SK-N-DZ (cell line): ENCODE data around the gene MUC6.

Source experiments
- DNase-seq: peaks from one replicate; pipeline ENCODE4 v3.0.0-alpha.2; 2015; ENCODE audit warnings: low spot score

The MUC6 gene

DNA sequence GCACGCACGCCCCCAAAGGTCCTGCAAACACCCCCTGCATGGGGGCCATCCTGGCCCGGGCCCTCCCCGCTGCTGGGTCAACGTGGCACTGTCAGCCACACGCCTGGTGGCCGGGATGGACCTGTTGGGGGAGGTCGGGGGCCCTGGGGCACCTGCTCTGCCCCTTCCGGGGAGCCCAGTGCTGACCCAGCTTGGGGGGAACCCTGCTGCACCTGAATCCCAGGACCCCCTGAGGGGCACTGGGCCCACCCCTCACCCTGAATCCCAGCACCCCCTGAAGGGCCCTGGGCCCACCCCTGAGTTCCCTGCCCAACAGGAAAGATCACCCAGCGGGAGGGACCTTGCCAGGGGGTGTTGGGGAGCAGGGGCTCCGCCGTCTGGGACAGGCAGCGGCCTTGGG is 413 bp upstream of the MUC6 start:
- no peak for DNase-seq

DNA sequence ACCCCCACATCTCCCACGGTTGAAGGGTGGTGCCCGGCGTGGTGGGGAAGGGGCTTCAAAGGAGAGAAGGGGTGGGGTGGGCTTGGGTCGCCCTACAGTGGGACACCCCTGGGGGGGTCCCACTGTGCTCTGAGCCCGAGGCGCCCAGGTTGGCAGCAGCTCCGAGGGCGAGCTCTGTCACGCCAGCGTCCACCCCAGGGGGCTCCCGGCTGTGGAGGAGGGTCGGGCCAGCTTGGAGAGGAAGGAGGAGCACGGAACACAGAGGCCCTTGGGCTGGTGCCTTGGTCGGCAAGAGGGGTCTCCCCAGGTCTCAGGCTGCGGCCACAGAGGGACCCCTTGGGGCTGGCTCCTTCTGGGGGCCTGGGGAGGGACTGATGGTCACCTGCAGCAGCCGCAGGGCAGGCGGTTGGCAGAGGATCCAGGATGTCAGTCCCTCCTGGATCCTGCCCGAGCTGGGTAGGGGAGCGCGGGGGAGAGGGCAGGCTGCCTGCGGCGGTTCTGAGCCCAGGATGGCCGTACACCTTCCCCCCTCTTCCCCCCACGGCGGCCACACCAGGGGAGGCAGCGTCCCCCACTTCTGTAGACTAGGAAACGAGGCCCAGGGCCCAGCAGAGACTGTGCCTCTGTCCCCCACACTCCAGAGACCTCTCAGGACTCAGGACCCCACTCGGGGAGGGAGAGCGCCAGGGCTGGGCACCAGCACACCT is 788 bp downstream of the MUC6 start:
- DNase-seq = no peak

DNA sequence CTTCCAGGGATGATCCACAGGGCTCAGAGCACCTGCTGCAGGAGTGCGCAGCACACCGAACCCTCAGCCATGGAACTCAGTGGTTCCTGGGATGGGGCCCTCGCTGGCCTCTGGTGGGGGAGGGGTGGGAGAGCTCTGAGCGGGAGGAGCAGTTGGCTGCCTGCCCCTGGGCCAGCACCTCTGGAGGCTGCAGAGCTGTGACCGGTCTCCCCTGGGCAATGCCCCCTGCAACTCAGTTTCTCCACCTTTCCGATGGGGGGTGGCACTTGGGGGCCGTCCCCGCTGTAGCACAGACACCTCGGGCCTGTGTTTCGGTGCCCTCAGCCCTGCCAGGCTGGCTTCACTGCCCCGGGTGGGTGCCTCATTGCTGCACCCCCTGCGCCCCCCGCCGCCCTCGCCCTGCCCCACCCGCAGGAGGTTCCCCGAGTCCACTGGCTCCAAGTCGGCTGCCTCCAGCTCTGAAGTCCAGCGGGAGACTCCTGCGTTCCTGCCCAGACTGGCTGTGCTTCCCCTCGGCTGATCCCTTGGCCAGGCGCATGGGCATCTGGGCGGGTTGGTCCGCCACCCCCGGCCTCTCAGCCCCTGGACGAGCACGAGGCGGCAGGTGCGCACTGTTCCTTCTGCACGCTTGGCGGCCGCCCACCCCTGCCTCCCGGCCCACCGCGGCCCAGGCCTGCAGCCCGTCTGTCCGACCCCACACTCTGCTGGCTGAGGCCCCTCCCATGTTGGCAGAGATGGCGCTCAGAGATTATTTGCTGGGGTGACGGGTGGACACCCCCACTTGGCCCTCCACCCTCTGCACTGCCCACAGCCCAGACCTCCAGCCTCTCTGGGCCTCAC is 1.8 kb downstream of the MUC6 start:
- no peak for DNase-seq

DNA sequence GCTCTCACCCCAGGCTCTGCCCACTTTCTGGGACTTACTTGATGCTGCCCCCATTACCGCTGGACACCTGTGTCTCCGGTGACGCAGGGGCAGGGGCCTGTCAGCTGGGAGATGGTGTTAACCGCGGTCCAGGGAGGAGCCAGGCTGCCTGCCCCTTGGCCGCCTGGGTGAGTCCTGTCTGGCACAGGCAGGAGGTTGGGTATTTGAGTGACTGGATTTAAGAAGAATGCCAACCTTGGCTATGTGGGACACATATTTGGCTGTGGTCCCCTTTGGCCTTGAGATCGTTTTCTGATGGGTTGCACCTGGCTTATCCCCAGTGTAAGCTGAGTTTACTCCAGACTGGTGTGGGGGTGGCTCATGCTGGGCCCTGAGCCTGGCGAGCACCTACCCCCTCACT is 2.5 kb downstream of the MUC6 start:
- no peak for DNase-seq

DNA sequence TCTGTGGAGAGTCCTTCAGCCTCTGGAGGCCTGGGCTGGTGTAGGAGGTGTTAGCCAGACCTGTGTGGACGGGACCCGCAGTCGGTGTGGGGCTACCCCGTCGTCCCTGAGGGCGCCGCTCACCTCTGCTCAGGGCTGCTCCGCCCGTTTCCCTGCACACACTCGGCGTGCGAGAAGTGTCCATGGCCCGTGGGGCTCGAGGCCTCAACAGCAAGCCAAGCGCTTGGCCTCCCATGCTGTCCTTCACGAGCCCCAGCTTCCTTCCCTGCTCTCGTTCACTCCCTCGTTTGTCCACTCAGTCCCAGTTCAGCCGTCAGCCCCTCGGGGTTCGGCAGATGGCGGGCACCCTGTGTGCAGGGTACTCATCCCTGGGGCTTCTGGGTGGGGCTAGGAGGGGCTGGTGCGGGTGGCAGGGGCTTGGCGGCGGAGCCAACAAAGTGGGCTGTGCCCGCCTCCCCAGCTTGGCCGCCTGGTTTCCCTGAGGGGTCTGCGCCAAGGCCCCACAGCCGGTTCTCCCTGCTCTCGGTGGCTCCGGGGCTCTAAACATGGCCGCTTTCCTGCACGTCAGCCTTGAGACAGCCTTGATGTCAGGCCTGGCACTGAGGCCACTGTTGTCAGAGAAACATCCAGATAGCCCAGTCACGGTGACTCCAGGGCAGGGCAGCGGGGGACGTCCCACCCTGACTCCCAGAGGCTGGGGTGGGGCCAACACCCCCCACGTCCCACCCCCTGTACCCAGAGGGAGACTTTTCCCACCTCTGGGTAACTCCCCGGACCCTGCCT is 3.3 kb downstream of the MUC6 start:
- no peak for DNase-seq

DNA sequence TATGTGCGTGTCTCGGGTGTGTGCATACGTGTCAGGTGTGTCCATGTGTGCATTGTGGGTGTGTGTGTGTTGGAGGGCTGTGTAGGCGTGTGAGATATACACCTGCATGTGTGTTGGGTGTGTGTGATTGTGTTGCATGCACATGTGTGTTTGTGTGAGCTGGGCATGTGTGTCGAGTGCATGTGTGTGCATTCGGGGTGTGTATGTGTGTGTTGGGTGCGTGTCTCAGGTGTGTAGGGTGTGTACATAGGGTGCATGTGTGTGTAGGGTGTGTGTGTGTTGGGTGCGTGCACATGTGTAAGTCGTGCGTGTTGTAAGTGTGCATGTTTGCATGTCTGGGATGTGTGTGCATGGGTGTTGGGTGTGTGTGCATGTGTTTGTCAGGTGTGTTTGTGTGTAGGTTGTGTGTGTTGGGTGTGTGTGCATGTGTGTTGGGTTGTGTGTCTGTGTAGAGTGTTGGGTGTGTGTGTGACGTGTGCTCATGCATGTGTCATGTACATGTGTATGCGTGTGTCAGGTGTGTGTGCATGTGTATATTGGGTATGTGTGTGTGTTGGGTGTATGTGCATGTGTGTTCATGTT is 4.1 kb downstream of the MUC6 start:
- DNase-seq = no peak

DNA sequence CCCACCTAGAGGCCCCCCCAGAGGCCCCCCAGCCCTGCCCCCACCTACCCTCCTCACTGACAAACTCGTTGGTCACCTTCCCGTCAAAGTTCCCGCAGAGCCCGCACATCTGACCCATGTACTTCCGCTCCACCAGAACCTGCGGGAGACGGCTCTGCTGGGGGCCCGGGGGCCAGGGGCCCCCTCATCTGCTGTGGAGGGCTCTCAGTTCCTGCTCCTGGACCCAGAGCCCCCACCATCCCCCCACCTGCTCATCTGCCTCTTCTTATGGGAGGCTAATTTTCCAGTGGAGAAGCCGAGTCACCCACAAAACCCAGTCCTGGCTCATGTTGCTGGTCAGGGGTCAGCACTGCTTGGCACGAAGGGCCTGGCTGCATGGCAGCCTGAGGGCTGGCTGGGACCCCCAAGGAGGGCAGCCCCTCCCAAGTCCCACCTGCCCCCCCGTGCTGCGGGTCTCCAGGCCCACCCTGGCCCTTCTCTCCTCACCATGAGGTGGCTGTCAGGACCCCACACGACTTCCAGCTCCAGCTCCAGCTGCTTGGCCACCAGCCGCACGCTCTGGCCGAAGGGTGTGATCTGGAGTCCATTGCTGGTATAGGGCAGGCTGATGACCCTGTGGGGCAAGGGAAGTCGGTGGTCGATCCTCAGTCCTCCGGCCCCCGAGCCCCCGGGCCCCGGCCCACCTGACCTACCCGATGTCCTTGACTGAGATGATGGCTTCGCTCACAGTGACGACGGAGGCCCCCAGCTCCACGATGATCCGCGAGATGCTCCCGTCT is 5.2 kb downstream of the MUC6 start:
- no peak for DNase-seq

DNA sequence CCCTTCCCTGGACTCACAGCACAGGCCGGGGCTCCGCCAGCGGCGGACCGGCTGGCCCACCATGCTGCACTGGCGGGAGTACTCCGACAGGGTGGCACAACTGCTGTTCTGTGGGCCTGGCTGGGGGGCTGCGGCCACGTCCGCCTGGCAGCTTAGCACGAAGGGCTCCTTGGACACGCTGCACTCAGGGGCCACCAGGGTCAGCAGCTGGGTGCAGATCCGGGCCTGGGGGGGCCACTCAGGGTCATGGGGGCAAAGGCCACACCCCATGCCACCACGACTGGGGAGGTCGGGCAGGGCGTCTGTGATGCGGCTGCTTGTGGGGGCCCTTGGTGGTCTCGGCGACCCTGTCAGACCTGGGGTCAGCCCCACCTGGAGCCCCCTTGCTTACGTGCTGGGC is 6.0 kb downstream of the MUC6 start:
- no peak for DNase-seq

DNA sequence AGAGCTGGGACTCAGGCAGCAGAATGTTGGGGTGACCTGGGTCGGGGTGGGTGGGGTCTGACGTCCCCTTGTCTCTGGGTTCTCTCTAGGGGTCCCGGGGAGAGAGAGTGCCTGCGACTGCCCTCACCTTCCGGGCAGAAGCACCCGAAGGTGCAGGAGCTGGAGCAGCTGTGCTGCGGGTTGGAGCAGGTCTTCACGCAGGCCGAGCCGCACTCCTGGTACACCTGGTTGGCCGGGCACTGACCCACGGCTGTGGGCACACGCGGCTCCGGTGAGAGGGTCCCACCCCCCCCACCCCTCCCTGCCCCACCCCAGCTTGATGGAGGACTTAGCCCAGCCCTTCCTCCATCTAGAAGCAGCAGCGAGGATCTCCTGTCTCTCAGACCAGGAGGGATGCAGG is 6.4 kb downstream of the MUC6 start:
- no peak for DNase-seq

DNA sequence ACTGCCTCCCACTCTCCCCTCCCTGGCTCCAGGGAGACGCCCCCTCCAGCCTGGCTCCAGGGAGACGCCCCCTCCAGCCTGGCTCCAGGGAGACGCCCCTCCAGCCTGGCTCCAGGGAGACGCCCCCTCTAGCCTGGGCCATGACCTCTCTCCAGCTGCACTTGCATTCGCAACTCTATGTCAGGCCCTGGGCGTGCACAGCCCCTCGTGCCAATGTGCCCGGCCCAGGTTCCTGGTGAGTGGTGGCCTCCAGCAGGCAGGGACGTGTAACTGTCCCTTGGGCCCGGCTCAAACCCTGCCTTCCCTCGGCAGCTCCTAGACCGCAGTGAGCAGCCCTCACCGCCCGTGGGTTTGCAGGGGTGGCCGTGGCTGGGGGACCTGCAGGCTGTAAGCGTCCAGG is 6.9 kb downstream of the MUC6 start:
- no peak for DNase-seq

DNA sequence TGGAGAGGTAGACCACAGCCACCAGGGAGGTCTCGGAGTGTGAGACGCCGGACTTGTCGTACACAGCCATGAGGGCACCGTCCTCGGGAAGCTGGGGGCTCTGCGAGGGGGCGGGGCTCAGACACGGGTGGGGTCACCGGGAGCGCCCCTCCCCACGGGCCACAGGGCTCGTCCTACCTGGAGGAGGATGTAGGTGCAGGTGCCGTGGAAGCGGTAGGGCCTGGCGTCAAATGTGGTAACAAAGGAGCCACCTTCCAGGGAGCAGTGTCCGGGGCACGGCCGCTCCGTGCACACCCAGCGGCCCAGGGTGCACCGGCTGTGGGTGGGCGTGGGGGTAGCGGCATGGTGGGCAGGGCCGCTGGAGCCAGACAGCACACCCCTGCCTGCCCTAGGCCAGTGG is 7.5 kb downstream of the MUC6 start:
- DNase-seq = no peak

DNA sequence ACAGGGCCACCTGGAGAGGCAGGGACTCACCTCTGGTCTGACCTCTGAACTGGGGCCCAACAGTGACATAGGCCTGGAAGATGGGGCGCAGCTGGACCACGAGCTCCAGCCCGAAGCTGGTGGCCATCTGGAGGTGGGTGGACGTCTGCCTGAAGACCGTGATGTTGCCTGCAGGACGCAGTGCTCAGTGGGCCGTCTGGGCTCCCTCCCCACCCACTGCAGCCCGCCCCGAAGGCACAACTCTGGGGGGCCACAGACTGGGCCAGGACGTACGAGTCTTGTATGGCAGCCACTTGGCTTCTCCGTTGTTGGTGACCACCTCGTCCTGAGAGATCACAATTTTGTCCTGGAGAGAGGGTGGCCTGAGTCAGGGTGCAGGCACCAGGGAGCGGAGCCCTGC is 7.9 kb downstream of the MUC6 start:
- DNase-seq = no peak

DNA sequence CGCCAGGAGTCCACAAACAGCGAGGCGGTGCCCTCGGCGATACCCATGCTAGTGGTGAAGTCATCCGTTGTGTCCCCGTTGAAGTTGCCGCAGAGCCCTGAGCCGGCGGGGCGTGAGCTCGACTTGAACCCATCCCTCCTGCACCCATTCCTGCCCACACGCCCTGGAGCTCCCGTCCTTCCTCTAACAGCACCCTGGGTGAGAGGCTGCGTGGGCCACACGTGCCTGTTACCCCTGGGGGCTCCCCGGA is 8.3 kb downstream of the MUC6 start:
- no peak for DNase-seq

DNA sequence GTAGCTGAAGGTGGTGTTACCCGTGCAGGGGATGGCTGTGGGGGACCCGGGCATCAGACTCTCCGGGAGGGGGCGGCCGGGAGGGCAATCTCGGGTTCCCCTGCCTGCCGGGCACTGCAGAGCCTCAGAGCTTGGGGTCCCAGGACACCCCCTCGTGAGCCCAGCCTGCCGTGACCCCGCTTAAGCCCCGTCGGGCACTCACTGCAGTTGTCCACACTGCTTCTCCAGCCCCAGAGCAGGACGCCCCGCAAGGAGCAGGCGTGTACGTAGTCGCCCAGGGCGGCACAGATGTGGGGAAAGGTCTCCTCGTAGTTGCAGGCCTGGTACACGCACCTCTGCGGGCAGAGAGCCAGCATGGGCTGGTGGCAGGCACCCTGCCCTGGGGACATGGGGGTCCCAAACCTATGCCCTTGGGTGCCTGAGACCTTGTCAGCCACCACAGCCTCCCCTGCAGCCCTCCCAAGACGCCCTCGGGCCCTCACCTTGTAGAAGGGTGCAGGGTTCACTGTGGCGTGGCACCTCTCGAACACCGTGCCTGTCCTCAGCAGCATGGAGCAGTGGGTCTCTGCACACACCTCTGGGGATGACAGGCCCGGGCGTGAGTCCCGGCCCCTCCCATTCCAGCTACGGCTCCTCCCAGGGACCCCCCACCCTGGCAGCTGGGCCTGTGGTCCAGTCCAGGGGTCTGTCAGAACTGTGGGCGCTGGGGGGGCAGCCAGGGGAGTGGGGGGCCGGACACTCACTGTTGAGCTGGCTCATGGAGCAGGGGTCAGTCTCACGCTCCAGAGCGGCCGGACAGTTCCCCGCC is 8.8 kb downstream of the MUC6 start:
- no peak for DNase-seq

DNA sequence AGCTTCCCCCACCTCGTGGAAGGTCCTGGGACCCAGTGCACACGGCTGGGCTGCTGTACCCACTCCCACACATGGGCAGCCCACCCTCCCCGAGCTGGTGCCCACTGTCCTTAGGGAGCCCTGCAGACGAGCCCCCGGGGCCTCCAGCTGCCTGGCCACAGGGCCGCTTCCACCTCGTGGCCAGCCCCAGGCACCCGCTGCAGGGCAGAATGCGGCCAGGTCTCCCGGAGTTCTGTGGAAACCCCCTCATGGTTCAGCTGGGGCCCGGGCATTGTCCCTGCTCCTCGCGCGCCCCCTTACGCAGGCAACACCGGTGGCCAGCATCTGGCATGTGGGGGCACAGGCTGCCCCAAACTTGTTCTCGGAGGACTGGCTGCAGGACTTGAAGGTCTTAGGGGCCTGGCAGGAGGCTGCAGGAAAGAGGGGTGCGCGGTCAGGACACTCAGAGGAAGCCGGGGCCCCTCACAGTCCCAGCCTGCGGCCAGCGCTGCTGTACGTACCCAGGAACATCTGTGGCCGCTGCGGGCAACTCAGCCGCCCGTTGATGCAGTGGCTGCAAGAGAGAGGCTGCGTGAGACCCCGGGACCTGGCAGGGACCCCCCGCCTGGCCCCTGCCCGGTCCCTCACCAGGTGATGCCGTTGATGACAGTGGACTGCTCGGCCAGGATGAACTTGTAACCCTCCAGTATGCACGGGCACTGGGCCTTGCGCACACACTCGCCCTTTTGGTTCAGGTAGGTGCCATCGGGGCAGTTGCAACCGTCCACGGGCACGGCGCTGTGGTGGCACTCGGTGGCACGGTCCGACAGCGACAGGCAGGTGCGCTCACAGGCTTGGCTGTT is 9.7 kb downstream of the MUC6 start:
- no peak for DNase-seq

DNA sequence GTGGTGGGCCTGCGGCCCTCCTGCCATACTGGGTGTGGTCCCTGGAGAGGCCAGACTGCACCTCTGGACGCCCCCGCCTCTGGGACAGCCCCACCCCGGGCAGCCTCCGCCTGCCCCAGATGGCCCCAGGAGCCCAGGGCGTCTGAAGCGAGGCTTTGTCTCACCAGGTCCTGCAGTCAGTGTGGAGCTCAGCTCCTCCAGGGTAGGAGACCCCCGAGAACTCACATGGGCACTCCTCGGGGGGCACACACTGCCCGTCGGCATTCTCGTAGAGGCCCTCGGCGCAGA is 10.4 kb downstream of the MUC6 start:
- no peak for DNase-seq

DNA sequence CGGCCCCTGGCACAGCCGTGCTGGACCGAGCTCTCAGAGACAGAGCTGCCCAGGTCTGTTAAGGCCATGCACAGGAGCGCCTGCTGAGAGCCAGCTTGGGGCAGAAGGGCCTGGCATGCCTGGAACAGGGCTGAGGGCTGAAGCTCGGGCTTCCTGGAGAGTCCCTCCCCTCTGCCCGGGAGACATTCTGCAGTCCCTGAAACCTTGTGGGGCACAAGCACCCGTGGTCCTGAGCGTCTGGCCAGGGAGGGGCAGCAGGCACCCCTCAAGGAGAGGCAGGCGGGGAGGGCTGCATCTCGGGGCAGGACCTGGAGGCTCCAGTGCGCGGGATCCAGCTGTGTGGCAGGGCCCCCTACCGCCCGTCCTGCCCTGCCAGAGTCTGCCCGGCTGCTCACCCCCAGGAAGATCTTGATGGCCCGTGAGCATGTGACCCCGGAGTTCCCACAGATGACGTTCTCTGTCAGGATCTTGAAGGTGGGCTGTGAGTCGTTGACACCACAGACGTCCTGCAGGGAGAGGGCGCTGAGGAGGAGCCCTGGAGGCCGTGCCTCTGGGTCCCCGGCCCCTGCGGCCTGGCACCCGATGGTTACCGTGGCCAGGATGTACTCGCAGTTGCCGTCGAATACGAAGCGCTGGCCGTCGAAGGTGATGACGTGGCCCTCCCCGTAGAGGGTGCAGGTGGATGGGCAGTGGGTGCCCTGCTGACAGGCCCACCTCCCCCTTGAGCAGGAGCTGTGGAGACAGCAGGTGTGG is 10.9 kb downstream of the MUC6 start:
- DNase-seq = no peak

DNA sequence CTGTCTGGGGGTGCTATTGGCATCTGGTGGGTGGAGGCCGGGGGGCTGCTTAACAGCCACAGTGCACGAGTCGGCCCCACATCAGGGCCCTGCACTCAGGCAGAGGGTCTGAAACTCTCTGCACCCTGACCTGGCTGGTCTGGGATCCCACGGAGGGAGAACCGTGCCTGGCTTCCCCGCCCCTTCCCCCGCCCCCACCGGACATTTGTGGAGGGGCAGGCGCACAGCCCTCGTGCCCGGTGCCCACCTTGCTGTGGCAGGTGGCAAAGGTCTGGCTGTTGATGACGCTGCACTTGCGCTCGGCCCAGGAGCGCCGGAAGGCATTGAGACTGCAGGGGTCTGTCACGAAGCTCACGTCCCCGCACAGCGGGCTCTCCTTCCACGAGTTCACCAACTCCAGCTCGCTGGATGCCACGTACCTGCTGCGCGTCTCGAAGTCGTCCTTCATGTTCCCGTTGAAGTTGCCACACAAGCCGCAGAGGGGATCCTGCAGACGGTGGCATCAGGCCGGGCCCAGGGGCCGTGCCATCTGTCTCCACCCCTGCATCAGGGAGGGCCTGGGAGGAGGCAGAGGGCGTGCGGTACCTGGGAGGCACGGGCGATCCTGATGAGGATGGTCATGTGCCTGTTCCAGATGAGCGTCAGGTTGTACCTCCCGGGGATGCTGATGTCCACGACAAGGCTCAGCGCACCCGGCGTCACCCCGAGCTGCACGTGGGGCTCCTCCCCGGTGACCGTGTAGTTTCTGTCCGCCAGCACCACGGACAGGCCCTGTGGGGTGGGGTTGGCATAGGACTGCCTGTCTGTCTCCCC is 11.7 kb downstream of the MUC6 start:
- no peak for DNase-seq
